IMR-90 (cell line): ENCODE data around the gene OPHN1. TPM values are rescaled to one million over a fixed set of nuclear protein-coding genes. Genes with fewer than 3 reads are reported as not detected.

ENCODE experiments used
- ATAC-seq: fragments of 200-7000 bp; cut with Tn5 transposase; 2 replicates; pipeline ENCODE4 v1.9.1; 2020; ENCODE audit warnings: low read depth, mild to moderate bottlenecking, moderate library complexity
- BruUV-seq: library from RNA; stranded (reverse); fragments of 400-500 nt; replicated peaks from 2 replicates; lab custom pipeline; 2021; lab: Mats Ljungman, UMichigan
- CTCF ChIA-PET: fragments of 300-600 bp; formaldehyde crosslinking; extraction: SDS; loops from one replicate; lab custom pipeline; 2021; ENCODE audit warnings: antibody characterized with exemption; lab: Yijun Ruan, JAX
- POLR2A ChIA-PET: fragments of 300-600 bp; sonication (Branson Sonifier 250); formaldehyde crosslinking; loops from one replicate; lab custom pipeline; 2022; ENCODE audit warnings: antibody characterized with exemption; ENCODE audit not compliant: unreplicated experiment; lab: Charles Lee
- DNase-seq: peaks from one replicate; pipeline ENCODE4 v3.0.0; 2013
- H2AFZ ChIP-seq: replicated peaks from 2 replicates; pipeline ENCODE3; 2013; ENCODE audit warnings: low read length, mild to moderate bottlenecking; ENCODE audit not compliant: poor library complexity
- H2AK5ac ChIP-seq: 2 replicates; pipeline ENCODE4 v1.6.1; 2013; ENCODE audit warnings: low read depth, low read length, inconsistent platforms
- H2AK9ac ChIP-seq: replicated peaks from 2 replicates; pipeline ENCODE3; 2013; ENCODE audit warnings: mild to moderate bottlenecking, low read depth, low read length, moderate library complexity; ENCODE audit not compliant: poor library complexity
- H2BK120ac ChIP-seq: 2 replicates; pipeline ENCODE4 v1.6.1; 2013; ENCODE audit warnings: low read depth, low read length, inconsistent platforms
- H2BK15ac ChIP-seq: 3 replicates; pipeline ENCODE4 v1.6.1; 2013; ENCODE audit warnings: low read depth, low read length, inconsistent platforms
- H2BK20ac ChIP-seq: 2 replicates; pipeline ENCODE4 v1.6.1; 2013; ENCODE audit warnings: low read depth, mild to moderate bottlenecking, inconsistent platforms, low read length, moderate library complexity
- H2BK5ac ChIP-seq: 2 replicates; pipeline ENCODE4 v1.6.1; 2013; ENCODE audit warnings: mild to moderate bottlenecking, low read depth, low read length, inconsistent platforms; ENCODE audit not compliant: poor library complexity, severe bottlenecking
- H3K14ac ChIP-seq: replicated peaks from 2 replicates; pipeline ENCODE4 v1.6.1; 2013; ENCODE audit warnings: low read depth, low read length, inconsistent platforms
- H3K18ac ChIP-seq: 2 replicates; pipeline ENCODE4 v1.6.1; 2013; ENCODE audit warnings: low read depth, low read length, control low read depth
- H3K23ac ChIP-seq: 2 replicates; pipeline ENCODE4 v1.6.1; 2013; ENCODE audit warnings: low read depth, low read length, inconsistent platforms
- H3K27ac ChIP-seq: 2 replicates; pipeline ENCODE4 v1.5.1; 2013; ENCODE audit warnings: mild to moderate bottlenecking, control low read depth, low read length; ENCODE audit not compliant: insufficient read depth
- H3K27me3 ChIP-seq: 2 replicates; pipeline ENCODE4 v1.6.1; 2013; ENCODE audit warnings: low read length; ENCODE audit not compliant: control insufficient read depth, insufficient read depth
- H3K36me3 ChIP-seq: 2 replicates; pipeline ENCODE4 v1.6.1; 2013; ENCODE audit warnings: low read length, mixed read lengths; ENCODE audit not compliant: control insufficient read depth, insufficient read depth
- H3K4ac ChIP-seq: 2 replicates; pipeline ENCODE4 v1.6.1; 2013; ENCODE audit warnings: low read depth, low read length, inconsistent platforms
- H3K4me1 ChIP-seq: 2 replicates; pipeline ENCODE4 v1.6.1; 2013; ENCODE audit warnings: low read length, mixed read lengths; ENCODE audit not compliant: control insufficient read depth, insufficient read depth
- H3K4me2 ChIP-seq: 2 replicates; pipeline ENCODE4 v1.6.1; 2013; ENCODE audit warnings: low read depth, mild to moderate bottlenecking, control low read depth, low read length, moderate library complexity
- H3K4me3 ChIP-seq: 2 replicates; pipeline ENCODE4 v1.5.1; 2013; ENCODE audit warnings: low read depth, mild to moderate bottlenecking, control low read depth, low read length, moderate library complexity; ENCODE audit not compliant: insufficient read depth
- H3K56ac ChIP-seq: 2 replicates; pipeline ENCODE4 v1.6.1; 2013; ENCODE audit warnings: low read length, inconsistent platforms; ENCODE audit not compliant: insufficient read depth; ENCODE audit errors: extremely low read depth
- H3K79me1 ChIP-seq, 2 experiments: 2 replicates each; pipeline ENCODE4 v1.6.1; 2013; ENCODE audit warnings: low read length in 2 of 2, inconsistent platforms in 1 of 2, low read depth in 1 of 2
- H3K9ac ChIP-seq: 2 replicates; pipeline ENCODE4 v1.6.1; 2013; ENCODE audit warnings: low read depth, low read length, control low read depth
- H3K9me1 ChIP-seq: 2 replicates; pipeline ENCODE4 v1.6.1; 2013; ENCODE audit warnings: low read length, inconsistent platforms; ENCODE audit not compliant: insufficient read depth
- H3K9me3 ChIP-seq: 2 replicates; pipeline ENCODE4 v1.6.1; 2013; ENCODE audit warnings: low read length; ENCODE audit not compliant: control insufficient read depth, insufficient read depth
- H4K20me1 ChIP-seq: 2 replicates; pipeline ENCODE4 v1.6.1; 2013; ENCODE audit warnings: low read length, inconsistent platforms; ENCODE audit not compliant: insufficient read depth
- H4K5ac ChIP-seq: 2 replicates; pipeline ENCODE4 v1.6.1; 2013; ENCODE audit warnings: mild to moderate bottlenecking, low read depth, low read length, control low read depth
- H4K8ac ChIP-seq, 2 experiments: 2 replicates each; pipeline ENCODE4 v1.6.1; 2013; ENCODE audit warnings: low read depth in 2 of 2, low read length in 2 of 2, control low read depth in 1 of 2, inconsistent platforms in 1 of 2
- H4K91ac ChIP-seq: 2 replicates; pipeline ENCODE4 v1.6.1; 2013; ENCODE audit warnings: low read depth, low read length, inconsistent platforms; ENCODE audit not compliant: insufficient read depth
- BHLHE40 ChIP-seq: fragments of 150-350 bp; IDR thresholded peaks from 2 replicates; pipeline ENCODE4 v1.6.1; 2016; ENCODE audit warnings: mild to moderate bottlenecking, low read depth, low read length
- CEBPB ChIP-seq: IDR thresholded peaks from 2 replicates; pipeline ENCODE4 v1.6.1; 2012; ENCODE audit warnings: low read depth, low read length, improper control_type of control experiment
- FOS ChIP-seq: fragments of 150-350 bp; IDR thresholded peaks from 2 replicates; pipeline ENCODE4 v1.6.1; 2016; ENCODE audit warnings: low read depth, low read length
- MAFK ChIP-seq: IDR thresholded peaks from 2 replicates; pipeline ENCODE4 v1.6.1; 2012; ENCODE audit warnings: low read depth, low read length, improper control_type of control experiment
- MAZ ChIP-seq: IDR thresholded peaks from 2 replicates; pipeline ENCODE4 v1.6.1; 2012; ENCODE audit warnings: low read depth, mild to moderate bottlenecking, low read length, improper control_type of control experiment, moderate library complexity, borderline replicate concordance
- NFE2L2 ChIP-seq: fragments of 150-350 bp; IDR thresholded peaks from 2 replicates; pipeline ENCODE4 v1.6.1; 2016; ENCODE audit warnings: low read depth, mild to moderate bottlenecking, low read length
- RAD21 ChIP-seq: IDR thresholded peaks from 2 replicates; pipeline ENCODE4 v1.6.1; 2012; ENCODE audit warnings: low read length, improper control_type of control experiment
- RCOR1 ChIP-seq: IDR thresholded peaks from 2 replicates; pipeline ENCODE4 v1.6.1; 2012; ENCODE audit warnings: mild to moderate bottlenecking, low read length, improper control_type of control experiment; ENCODE audit not compliant: insufficient replicate concordance
- RFX5 ChIP-seq: IDR thresholded peaks from 2 replicates; pipeline ENCODE4 v1.8.0; 2012; ENCODE audit warnings: low read depth, mild to moderate bottlenecking, low read length, moderate library complexity
- dilution Hi-C: fragments of 300-500 bp; cut with HindIII; formaldehyde crosslinking; loops from one replicate; pipeline ENCODE4 v1.14.3; 2018; ENCODE audit warnings: low sequenced_read_pairs; ENCODE audit not compliant: unreplicated experiment
- in situ Hi-C: fragments of 300-500 bp; cut with MboI; formaldehyde crosslinking; loops from 3 replicates; pipeline ENCODE4 v1.14.3; 2019; ENCODE audit warnings: low sequenced_read_pairs, inconsistent platforms, mixed read lengths
- intact Hi-C: fragments of 100-400 bp; cut with micrococcal nuclease; formaldehyde crosslinking; loops from 2 replicates; pipeline ENCODE4 v1.10.0; 2022
- polyA plus RNA-seq, 3 experiments: library from polyadenylated mRNA; depleted of rRNA; stranded (reverse); fragments of >200 nt; gene quantifications; 2 replicates each; pipeline ENCODE4 v1.2.3, GENCODE V29; 2012; ENCODE audit warnings: low replicate concordance in 1 of 3
- total RNA-seq: library from RNA; depleted of rRNA; stranded (reverse); fragments of >200 nt; gene quantifications from 2 replicates; pipeline ENCODE4 v1.2.3, GENCODE V29; 2012
- TF ChIP-seq, protein P1 (sequence below): fragments of 150-350 bp; IDR thresholded peaks from 2 replicates; pipeline ENCODE4 v1.6.1; 2017; ENCODE audit warnings: mild to moderate bottlenecking, antibody characterized with exemption, low read length, low read depth
- TF ChIP-seq, protein P2 (sequence below): fragments of 150-350 bp; IDR thresholded peaks from 2 replicates; pipeline ENCODE4 v1.6.1; 2016; ENCODE audit warnings: low read depth, mild to moderate bottlenecking, low read length, moderate library complexity, borderline replicate concordance
- TF ChIP-seq, protein P3 (sequence below): conservative IDR thresholded peaks from 2 replicates; pipeline ENCODE4 v1.5.1; 2012; ENCODE audit warnings: mild to moderate bottlenecking, low read depth, low read length, improper control_type of control experiment

Gene OPHN1
- total and polyA plus RNA-seq, 2 of the 4 experiments (the other 2 are of a cell fraction) = 4.0 to 13.1 TPM

DNA sequence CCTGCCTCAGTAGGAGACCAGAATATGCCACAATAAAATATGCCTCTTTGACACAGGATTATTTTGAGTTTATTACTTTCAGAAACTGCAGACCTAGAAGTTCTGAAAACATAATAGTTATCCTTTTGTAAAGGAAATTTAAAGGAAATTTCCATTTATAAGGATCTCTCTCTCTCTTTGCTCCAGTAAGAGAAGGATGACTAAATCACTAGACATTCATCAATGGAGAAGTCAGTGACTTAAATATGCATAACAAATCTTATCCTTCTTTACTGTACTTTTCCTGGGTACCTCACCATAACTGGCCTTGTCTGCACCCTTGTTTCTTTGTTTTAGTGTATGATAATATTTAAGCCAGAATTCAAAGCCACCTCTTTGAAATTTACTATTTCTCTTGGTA is 28.3 kb upstream of the OPHN1 start:
- intact Hi-C loops = no loop called here
- TF ChIP-seq, protein P1, sequence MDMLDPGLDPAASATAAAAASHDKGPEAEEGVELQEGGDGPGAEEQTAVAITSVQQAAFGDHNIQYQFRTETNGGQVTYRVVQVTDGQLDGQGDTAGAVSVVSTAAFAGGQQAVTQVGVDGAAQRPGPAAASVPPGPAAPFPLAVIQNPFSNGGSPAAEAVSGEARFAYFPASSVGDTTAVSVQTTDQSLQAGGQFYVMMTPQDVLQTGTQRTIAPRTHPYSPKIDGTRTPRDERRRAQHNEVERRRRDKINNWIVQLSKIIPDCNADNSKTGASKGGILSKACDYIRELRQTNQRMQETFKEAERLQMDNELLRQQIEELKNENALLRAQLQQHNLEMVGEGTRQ = no peak
- TF ChIP-seq NFE2L2 (no peak), BHLHE40 (no peak), MAFK (no peak), RFX5 (no peak), FOS (no peak), RCOR1 (no peak), RAD21 (no peak), MAZ (no peak), CEBPB (no peak)
- TF ChIP-seq, protein P2, sequence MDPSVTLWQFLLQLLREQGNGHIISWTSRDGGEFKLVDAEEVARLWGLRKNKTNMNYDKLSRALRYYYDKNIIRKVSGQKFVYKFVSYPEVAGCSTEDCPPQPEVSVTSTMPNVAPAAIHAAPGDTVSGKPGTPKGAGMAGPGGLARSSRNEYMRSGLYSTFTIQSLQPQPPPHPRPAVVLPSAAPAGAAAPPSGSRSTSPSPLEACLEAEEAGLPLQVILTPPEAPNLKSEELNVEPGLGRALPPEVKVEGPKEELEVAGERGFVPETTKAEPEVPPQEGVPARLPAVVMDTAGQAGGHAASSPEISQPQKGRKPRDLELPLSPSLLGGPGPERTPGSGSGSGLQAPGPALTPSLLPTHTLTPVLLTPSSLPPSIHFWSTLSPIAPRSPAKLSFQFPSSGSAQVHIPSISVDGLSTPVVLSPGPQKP = no peak
- TF ChIP-seq, protein P3, sequence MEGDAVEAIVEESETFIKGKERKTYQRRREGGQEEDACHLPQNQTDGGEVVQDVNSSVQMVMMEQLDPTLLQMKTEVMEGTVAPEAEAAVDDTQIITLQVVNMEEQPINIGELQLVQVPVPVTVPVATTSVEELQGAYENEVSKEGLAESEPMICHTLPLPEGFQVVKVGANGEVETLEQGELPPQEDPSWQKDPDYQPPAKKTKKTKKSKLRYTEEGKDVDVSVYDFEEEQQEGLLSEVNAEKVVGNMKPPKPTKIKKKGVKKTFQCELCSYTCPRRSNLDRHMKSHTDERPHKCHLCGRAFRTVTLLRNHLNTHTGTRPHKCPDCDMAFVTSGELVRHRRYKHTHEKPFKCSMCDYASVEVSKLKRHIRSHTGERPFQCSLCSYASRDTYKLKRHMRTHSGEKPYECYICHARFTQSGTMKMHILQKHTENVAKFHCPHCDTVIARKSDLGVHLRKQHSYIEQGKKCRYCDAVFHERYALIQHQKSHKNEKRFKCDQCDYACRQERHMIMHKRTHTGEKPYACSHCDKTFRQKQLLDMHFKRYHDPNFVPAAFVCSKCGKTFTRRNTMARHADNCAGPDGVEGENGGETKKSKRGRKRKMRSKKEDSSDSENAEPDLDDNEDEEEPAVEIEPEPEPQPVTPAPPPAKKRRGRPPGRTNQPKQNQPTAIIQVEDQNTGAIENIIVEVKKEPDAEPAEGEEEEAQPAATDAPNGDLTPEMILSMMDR = no peak
- dilution Hi-C loops = no loop called here

More for the DNA sequence above, 28.3 kb upstream of the OPHN1 start:
- no TSS peak for BruUV-seq
- no peaks in the 10 kb centered on the region for H4K20me1 ChIP-seq
- no peak overlapping the region for H3K23ac ChIP-seq
- in situ Hi-C loops = no loop called here
- H2BK15ac ChIP-seq = no peak overlapping the region
- H3K4ac ChIP-seq = no peak overlapping the region
- no peaks in the 10 kb centered on the region for H3K9me3 ChIP-seq
- H3K4me3 ChIP-seq = no peak overlapping the region
- no peak overlapping the region for H2AFZ ChIP-seq
- H3K27ac ChIP-seq = no peak overlapping the region
- no peak overlapping the region for H3K14ac ChIP-seq
- H2BK20ac ChIP-seq = no peak overlapping the region
- H2BK120ac ChIP-seq = no peak overlapping the region
- peak; percentile 22 for DNase-seq
- H3K4me1 ChIP-seq = no peaks in the 10 kb centered on the region
- H4K91ac ChIP-seq = no peak overlapping the region
- peak; percentile 21; the same call in 1 of the 2 replicates for ATAC-seq
- no peaks in the 10 kb centered on the region; the same call in 1 of the 2 replicates for H3K27me3 ChIP-seq
- H2AK5ac ChIP-seq = no peak overlapping the region
- no peak overlapping the region for H3K9ac ChIP-seq
- no peak overlapping the region for H2AK9ac ChIP-seq
- ChIA-PET CTCF (no interaction called here), POLR2A (no interaction called here)
- H3K79me1 ChIP-seq = no peaks in the 10 kb centered on the region
- H4K8ac ChIP-seq = no peak overlapping the region; a peak in 1 of 4 replicates
- no peaks in the 10 kb centered on the region for H3K9me1 ChIP-seq
- H4K5ac ChIP-seq = no peak overlapping the region
- no peaks in the 10 kb centered on the region for H3K36me3 ChIP-seq
- H2BK5ac ChIP-seq = no peak overlapping the region
- H3K4me2 ChIP-seq = no peak overlapping the region
- H3K56ac ChIP-seq = no peak overlapping the region
- no peak overlapping the region; the same call in 1 of the 2 replicates for H3K18ac ChIP-seq
